HepG2 (cell line): ENCODE results near the gene IRAK3. TPM values are rescaled to one million over a fixed set of nuclear protein-coding genes. Genes with fewer than 3 reads are reported as not detected.

Experiments used
- ARHGAP35 ChIP-seq: sonication (generic); formaldehyde crosslinking; IDR thresholded peaks from 2 replicates; pipeline ENCODE4 v1.9.0; 2022; ENCODE audit warnings: mild to moderate bottlenecking, inconsistent platforms, moderate library complexity, missing genetic modification reagents, borderline replicate concordance
- CEBPZ ChIP-seq: IDR thresholded peaks from 2 replicates; pipeline ENCODE4 v1.6.1; 2012; ENCODE audit warnings: low read length, improper control_type of control experiment
- DPF2 ChIP-seq: sonication (generic); formaldehyde crosslinking; IDR thresholded peaks from 2 replicates; pipeline ENCODE4 v1.4.0; 2020; ENCODE audit warnings: mild to moderate bottlenecking, low read depth, missing genetic modification reagents, borderline replicate concordance
- HMGXB3 ChIP-seq: sonication (generic); formaldehyde crosslinking; IDR thresholded peaks from 2 replicates; pipeline ENCODE4 v1.4.0; 2020; ENCODE audit warnings: missing genetic modification reagents, borderline replicate concordance
- KLF9 ChIP-seq: IDR thresholded peaks from 2 replicates; pipeline ENCODE4 v1.6.1; 2016; ENCODE audit warnings: low read depth
- NPAS2 ChIP-seq: sonication (generic); formaldehyde crosslinking; IDR thresholded peaks from 2 replicates; pipeline ENCODE4 v1.8.0; 2022; ENCODE audit warnings: mild to moderate bottlenecking, missing genetic modification reagents, borderline replicate concordance
- SIN3B ChIP-seq: fragments of 150-350 bp; IDR thresholded peaks from 2 replicates; pipeline ENCODE4 v1.6.1; 2014; ENCODE audit warnings: low read length
- ZBTB21 ChIP-seq: sonication (generic); formaldehyde crosslinking; IDR thresholded peaks from 2 replicates; pipeline ENCODE4 v1.4.0; 2020; ENCODE audit warnings: missing genetic modification reagents
- ZNF317 ChIP-seq: sonication (generic); formaldehyde crosslinking; IDR thresholded peaks from 2 replicates; pipeline ENCODE4 v1.5.0; 2020; ENCODE audit warnings: mild to moderate bottlenecking, missing genetic modification reagents
- ZNF510 ChIP-seq: sonication (generic); formaldehyde crosslinking; IDR thresholded peaks from 2 replicates; pipeline ENCODE4 v1.4.0; 2020; ENCODE audit warnings: low read depth, mild to moderate bottlenecking, missing genetic modification reagents
- ZNF572 ChIP-seq: sonication (generic); formaldehyde crosslinking; IDR thresholded peaks from 2 replicates; pipeline ENCODE4 v1.5.1; 2020; ENCODE audit warnings: mild to moderate bottlenecking, missing genetic modification reagents
- ZNF7 ChIP-seq: IDR thresholded peaks from 2 replicates; pipeline ENCODE4 v1.6.1; 2016; ENCODE audit warnings: missing biosample characterization, missing genetic modification reagents
- polyA plus RNA-seq, 8 experiments: library from polyadenylated mRNA; depleted of rRNA in 3 of 8; stranded (reverse) in 7 of 8; unstranded in 1 of 8; fragments of >200 nt; fragmentation: Illumina TruSeq in 4 of 8; extraction: Trizol in 4 of 8; gene quantifications; 2 replicates each; pipeline versions ENCODE4 v1.2.1 to v1.2.3, GENCODE V29; 2011 to 2016; ENCODE audit warnings: low read depth in 4 of 8, missing spikeins in 1 of 8, mixed read lengths in 1 of 8; ENCODE audit not compliant: insufficient read depth in 1 of 8
- total RNA-seq, 5 experiments: library from RNA; depleted of rRNA; stranded (reverse); fragments of >200 nt; fragmentation: Illumina TruSeq; extraction: Trizol; gene quantifications; 2 replicates each; pipeline ENCODE4 v1.2.3, GENCODE V29; 2016; ENCODE audit warnings: low read depth in 1 of 5
- TF ChIP-seq, protein P1 (sequence below): sonication (generic); formaldehyde crosslinking; conservative IDR thresholded peaks from 2 replicates; pipeline ENCODE4 v1.4.0; 2020; ENCODE audit warnings: missing genetic modification reagents
- TF ChIP-seq, protein P2 (sequence below): sonication (generic); formaldehyde crosslinking; IDR thresholded peaks from 2 replicates; pipeline ENCODE4 v1.4.0; 2020; ENCODE audit warnings: missing genetic modification reagents, borderline replicate concordance

Gene IRAK3
- total and polyA plus RNA-seq, 2 of the 13 experiments (the other 11 are each of a cell fraction or from before 2014, with no cell fraction given): 0.01 TPM; not detected in 1

DNA sequence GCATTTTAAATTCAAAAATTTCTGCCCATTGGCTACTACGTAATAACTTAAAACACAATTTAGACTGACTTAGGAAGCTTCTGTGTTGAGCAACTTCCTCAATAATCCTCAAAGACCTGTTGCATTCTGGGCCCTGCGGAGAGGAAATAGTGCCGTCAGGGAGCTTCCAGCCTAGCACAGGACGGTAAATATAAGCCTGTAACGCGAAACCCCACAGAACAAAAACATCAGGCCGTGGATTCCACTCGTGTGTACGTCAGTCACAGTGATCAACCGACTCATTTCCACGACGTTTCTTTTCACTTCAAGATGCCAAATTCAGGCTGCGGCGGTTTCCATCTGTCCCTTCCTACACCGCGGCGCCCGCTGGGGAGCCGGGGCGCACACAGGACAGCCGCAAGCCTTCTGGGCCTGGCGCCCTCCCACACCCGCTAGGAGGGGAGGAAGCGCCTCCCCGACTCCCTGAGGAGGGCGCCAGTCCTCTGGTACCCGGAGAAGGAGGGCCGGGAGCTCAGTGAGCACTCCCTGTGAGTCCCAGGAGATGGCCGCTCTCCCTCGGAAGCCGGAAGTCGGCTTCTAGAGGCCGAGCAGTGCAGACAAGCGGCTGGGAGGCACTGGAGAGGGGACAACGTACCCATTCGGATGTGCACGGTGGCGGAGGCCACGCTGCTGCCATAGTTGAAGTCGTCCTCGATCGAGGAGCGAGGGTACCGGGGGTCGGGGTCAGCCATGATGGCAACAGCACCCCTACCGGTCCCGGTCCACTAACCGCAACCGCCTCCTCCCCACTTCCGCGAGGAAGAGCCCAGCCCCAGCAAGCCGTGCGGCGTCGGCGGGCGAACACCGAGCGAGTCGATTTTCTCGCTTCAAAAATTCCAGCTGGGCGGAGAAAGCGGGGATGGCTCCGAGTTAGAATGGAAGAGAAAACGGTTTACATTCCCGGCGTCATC lies 19.5 kb upstream of the IRAK3 start, which contains the start of gene TMBIM4 (continued):
- TF ChIP-seq, protein P1, sequence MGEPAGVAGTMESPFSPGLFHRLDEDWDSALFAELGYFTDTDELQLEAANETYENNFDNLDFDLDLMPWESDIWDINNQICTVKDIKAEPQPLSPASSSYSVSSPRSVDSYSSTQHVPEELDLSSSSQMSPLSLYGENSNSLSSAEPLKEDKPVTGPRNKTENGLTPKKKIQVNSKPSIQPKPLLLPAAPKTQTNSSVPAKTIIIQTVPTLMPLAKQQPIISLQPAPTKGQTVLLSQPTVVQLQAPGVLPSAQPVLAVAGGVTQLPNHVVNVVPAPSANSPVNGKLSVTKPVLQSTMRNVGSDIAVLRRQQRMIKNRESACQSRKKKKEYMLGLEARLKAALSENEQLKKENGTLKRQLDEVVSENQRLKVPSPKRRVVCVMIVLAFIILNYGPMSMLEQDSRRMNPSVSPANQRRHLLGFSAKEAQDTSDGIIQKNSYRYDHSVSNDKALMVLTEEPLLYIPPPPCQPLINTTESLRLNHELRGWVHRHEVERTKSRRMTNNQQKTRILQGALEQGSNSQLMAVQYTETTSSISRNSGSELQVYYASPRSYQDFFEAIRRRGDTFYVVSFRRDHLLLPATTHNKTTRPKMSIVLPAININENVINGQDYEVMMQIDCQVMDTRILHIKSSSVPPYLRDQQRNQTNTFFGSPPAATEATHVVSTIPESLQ (CRISPR knock-in tag): no peak
- no peak for TF ChIP-seq NPAS2 (CRISPR knock-in tag)
- peak; percentile 47; the same call in 1 of the 2 replicates for TF ChIP-seq HMGXB3 (CRISPR knock-in tag)
- peak; percentile 57 for TF ChIP-seq ZNF317 (CRISPR knock-in tag)
- no peak for TF ChIP-seq ZNF7 (CRISPR knock-in tag)
- TF ChIP-seq KLF9: no peak
- no peak for TF ChIP-seq SIN3B
- no peak for TF ChIP-seq CEBPZ
- TF ChIP-seq ZNF510: peak; percentile 82
- peak; percentile 63; the same call in 1 of the 2 replicates for TF ChIP-seq ARHGAP35 (CRISPR knock-in tag)
- peak; percentile 77 for TF ChIP-seq ZBTB21 (CRISPR knock-in tag)
- TF ChIP-seq ZNF572 (CRISPR knock-in tag): 0 out of 2 replicates have a peak, but pooled peaks have one; percentile 24
- TF ChIP-seq, protein P2, sequence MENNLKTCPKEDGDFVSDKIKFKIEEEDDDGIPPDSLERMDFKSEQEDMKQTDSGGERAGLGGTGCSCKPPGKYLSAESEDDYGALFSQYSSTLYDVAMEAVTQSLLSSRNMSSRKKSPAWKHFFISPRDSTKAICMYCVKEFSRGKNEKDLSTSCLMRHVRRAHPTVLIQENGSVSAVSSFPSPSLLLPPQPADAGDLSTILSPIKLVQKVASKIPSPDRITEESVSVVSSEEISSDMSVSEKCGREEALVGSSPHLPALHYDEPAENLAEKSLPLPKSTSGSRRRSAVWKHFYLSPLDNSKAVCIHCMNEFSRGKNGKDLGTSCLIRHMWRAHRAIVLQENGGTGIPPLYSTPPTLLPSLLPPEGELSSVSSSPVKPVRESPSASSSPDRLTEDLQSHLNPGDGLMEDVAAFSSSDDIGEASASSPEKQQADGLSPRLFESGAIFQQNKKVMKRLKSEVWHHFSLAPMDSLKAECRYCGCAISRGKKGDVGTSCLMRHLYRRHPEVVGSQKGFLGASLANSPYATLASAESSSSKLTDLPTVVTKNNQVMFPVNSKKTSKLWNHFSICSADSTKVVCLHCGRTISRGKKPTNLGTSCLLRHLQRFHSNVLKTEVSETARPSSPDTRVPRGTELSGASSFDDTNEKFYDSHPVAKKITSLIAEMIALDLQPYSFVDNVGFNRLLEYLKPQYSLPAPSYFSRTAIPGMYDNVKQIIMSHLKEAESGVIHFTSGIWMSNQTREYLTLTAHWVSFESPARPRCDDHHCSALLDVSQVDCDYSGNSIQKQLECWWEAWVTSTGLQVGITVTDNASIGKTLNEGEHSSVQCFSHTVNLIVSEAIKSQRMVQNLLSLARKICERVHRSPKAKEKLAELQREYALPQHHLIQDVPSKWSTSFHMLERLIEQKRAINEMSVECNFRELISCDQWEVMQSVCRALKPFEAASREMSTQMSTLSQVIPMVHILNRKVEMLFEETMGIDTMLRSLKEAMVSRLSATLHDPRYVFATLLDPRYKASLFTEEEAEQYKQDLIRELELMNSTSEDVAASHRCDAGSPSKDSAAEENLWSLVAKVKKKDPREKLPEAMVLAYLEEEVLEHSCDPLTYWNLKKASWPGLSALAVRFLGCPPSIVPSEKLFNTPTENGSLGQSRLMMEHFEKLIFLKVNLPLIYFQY (CRISPR knock-in tag): no peak; the same call in none of the 2 replicates
- 0 out of 2 replicates have a peak, but pooled peaks have one; percentile 39 for TF ChIP-seq DPF2 (CRISPR knock-in tag)
